DOHH2 (cell line): ENCODE results near the gene LCN10.

ENCODE experiments used
- H3F3A ChIP-seq: fragments of 200-600 bp; sonication (generic), shearing (Covaris generic); 2 replicates; pipeline ENCODE4 v1.6.0; 2016; ENCODE audit warnings: antibody characterized with exemption, mild to moderate bottlenecking; ENCODE audit not compliant: control insufficient read depth, insufficient read depth
- H3K27ac ChIP-seq: fragments of 200-600 bp; sonication (generic); 2 replicates; pipeline ENCODE4 v1.5.1; 2014; ENCODE audit warnings: low read depth, mild to moderate bottlenecking, low read length, moderate library complexity
- H3K27me3 ChIP-seq: fragments of 200-600 bp; sonication (generic); 2 replicates; pipeline ENCODE4 v1.6.1; 2014; ENCODE audit warnings: mild to moderate bottlenecking, low read length, mixed read lengths; ENCODE audit not compliant: control insufficient read depth
- H3K36me3 ChIP-seq: fragments of 200-600 bp; sonication (generic); 2 replicates; pipeline ENCODE4 v1.6.1; 2014; ENCODE audit warnings: mild to moderate bottlenecking, low read length, moderate library complexity, mixed read lengths; ENCODE audit not compliant: control insufficient read depth
- H3K4me1 ChIP-seq: fragments of 200-600 bp; sonication (generic); 2 replicates; pipeline ENCODE4 v1.6.1; 2014; ENCODE audit warnings: mild to moderate bottlenecking, low read length, mixed read lengths; ENCODE audit not compliant: control insufficient read depth
- H3K4me2 ChIP-seq: fragments of 200-600 bp; sonication (generic); 2 replicates; pipeline ENCODE4 v1.6.0; 2014; ENCODE audit warnings: mild to moderate bottlenecking, low read length, moderate library complexity
- H3K4me3 ChIP-seq: fragments of 200-600 bp; sonication (generic); 2 replicates; pipeline ENCODE4 v1.5.1; 2014; ENCODE audit warnings: mild to moderate bottlenecking, low read length, mixed read lengths
- H3K79me2 ChIP-seq: fragments of 200-600 bp; sonication (generic); 2 replicates; pipeline ENCODE4 v1.6.1; 2014; ENCODE audit warnings: mild to moderate bottlenecking, low read length, mixed read lengths; ENCODE audit not compliant: control insufficient read depth
- H3K9me2 ChIP-seq: fragments of 200-600 bp; sonication (generic); replicated peaks from 2 replicates; pipeline ENCODE4 v1.6.1; 2014; ENCODE audit warnings: mild to moderate bottlenecking, low read length, mixed read lengths; ENCODE audit not compliant: control insufficient read depth
- H3K9me3 ChIP-seq: fragments of 200-600 bp; sonication (generic); 2 replicates; pipeline ENCODE4 v1.6.1; 2014; ENCODE audit warnings: antibody characterized with exemption, low read length, mixed read lengths; ENCODE audit not compliant: control insufficient read depth, insufficient read depth
- H4K20me1 ChIP-seq: fragments of 200-600 bp; sonication (generic); 2 replicates; pipeline ENCODE4 v1.6.0; 2014; ENCODE audit warnings: low read depth, mild to moderate bottlenecking, antibody characterized with exemption, low read length, moderate library complexity; ENCODE audit not compliant: control insufficient read depth, insufficient read depth
- CTCF ChIP-seq: fragments of 200-600 bp; sonication (generic); IDR thresholded peaks from one replicate; pipeline ENCODE4 v1.5.1; 2014; ENCODE audit warnings: antibody characterized with exemption, mild to moderate bottlenecking, low read depth, low read length; ENCODE audit not compliant: poor library complexity, severe bottlenecking
- EZH2phosphoT487 ChIP-seq: fragments of 200-600 bp; sonication (generic); IDR thresholded peaks from 2 replicates; pipeline ENCODE4 v1.6.1; 2017; ENCODE audit warnings: borderline replicate concordance, mild to moderate bottlenecking, antibody characterized with exemption, low read length, moderate library complexity, mixed read lengths

The LCN10 gene

GRCh38 chr9:136762915-136763648 lies 20.3 kb upstream of the LCN10 start:
- peak overlapping the region; percentile 39 for H3K4me2 ChIP-seq
- TF ChIP-seq EZH2phosphoT487 (no peak), CTCF (peak; percentile 17)
- H3K4me1 ChIP-seq = peaks cover 49% of the 10 kb centered on the region
- H3K79me2 ChIP-seq = no peaks in the 10 kb centered on the region
- no peak overlapping the region for H3K27ac ChIP-seq
- peaks cover 17% of the 10 kb centered on the region for H3K27me3 ChIP-seq
- H3F3A ChIP-seq = peaks cover 10% of the 10 kb centered on the region
- no peaks in the 10 kb centered on the region for H3K9me2 ChIP-seq
- no peaks in the 10 kb centered on the region for H4K20me1 ChIP-seq
- H3K9me3 ChIP-seq = no peaks in the 10 kb centered on the region
- no peak overlapping the region for H3K4me3 ChIP-seq
- no peaks in the 10 kb centered on the region for H3K36me3 ChIP-seq

GRCh38 chr9:136762221-136762691 lies 19.5 kb upstream of the LCN10 start:
- H3K9me3 ChIP-seq = no peaks in the 10 kb centered on the region
- H3K4me2 ChIP-seq = no peak overlapping the region
- peaks cover 15% of the 10 kb centered on the region for H3K27me3 ChIP-seq
- H3K4me3 ChIP-seq = no peak overlapping the region
- no peaks in the 10 kb centered on the region for H3K79me2 ChIP-seq
- no peaks in the 10 kb centered on the region for H3K9me2 ChIP-seq
- H4K20me1 ChIP-seq = no peaks in the 10 kb centered on the region
- no peaks in the 10 kb centered on the region for H3K36me3 ChIP-seq
- TF ChIP-seq CTCF (no peak), EZH2phosphoT487 (no peak)
- peaks cover 49% of the 10 kb centered on the region for H3K4me1 ChIP-seq
- H3F3A ChIP-seq = peaks cover 3% of the 10 kb centered on the region
- no peak overlapping the region for H3K27ac ChIP-seq

GRCh38 chr9:136761545-136761981 lies 18.8 kb upstream of the LCN10 start:
- Histone ChIP-seq H3K4me3 (no peak overlapping the region), H3K4me1 (peaks cover 44% of the 10 kb centered on the region), H3K4me2 (no peak overlapping the region)

More at GRCh38 chr9:136761545-136761981, 18.8 kb upstream of the LCN10 start:
- Histone ChIP-seq H3K9me2 (no peaks in the 10 kb centered on the region), H3K9me3 (peaks cover 3% of the 10 kb centered on the region; the same call in 1 of the 2 replicates), H3K79me2 (no peaks in the 10 kb centered on the region), H3K36me3 (no peaks in the 10 kb centered on the region), H3K27ac (no peak overlapping the region), H3F3A (no peaks in the 10 kb centered on the region; the same call in 1 of the 2 replicates), H3K27me3 (peaks cover 15% of the 10 kb centered on the region), H4K20me1 (no peaks in the 10 kb centered on the region)
- TF ChIP-seq EZH2phosphoT487 = no peak
- no peak for TF ChIP-seq CTCF
